Coronary artery (tissue), 2 donors: Measurements from ENCODE around the gene TCEANC2.
"Not testable (repeated sequence)": the region's sequence is repeated elsewhere in the genome, so short reads cannot be mapped to it uniquely, and the experiment has no call there.

Source experiments
- DNase-seq: peaks from one replicate; pipeline ENCODE4 v3.0.0-alpha.2; 2017; ENCODE audit warnings: low spot score
- H3K27ac ChIP-seq, 2 donors: fragments of 200-600 bp; sonication (generic); one replicate each; pipeline ENCODE4 v1.5.1; 2016 to 2019
- H3K4me3 ChIP-seq: fragments of 200-600 bp; sonication (generic); 2 replicates; pipeline ENCODE4 v1.5.1; 2016; ENCODE audit warnings: mild to moderate bottlenecking, moderate library complexity
- TF ChIP-seq, protein P1 (sequence below): fragments of 200-600 bp; sonication (generic); IDR thresholded peaks from one replicate; pipeline ENCODE4 v1.5.1; 2019; ENCODE audit warnings: antibody characterized with exemption

Gene TCEANC2

GRCh38 chr1:54016343-54017282, 36.8 kb upstream of the TCEANC2 start:
- TF ChIP-seq, protein P1, sequence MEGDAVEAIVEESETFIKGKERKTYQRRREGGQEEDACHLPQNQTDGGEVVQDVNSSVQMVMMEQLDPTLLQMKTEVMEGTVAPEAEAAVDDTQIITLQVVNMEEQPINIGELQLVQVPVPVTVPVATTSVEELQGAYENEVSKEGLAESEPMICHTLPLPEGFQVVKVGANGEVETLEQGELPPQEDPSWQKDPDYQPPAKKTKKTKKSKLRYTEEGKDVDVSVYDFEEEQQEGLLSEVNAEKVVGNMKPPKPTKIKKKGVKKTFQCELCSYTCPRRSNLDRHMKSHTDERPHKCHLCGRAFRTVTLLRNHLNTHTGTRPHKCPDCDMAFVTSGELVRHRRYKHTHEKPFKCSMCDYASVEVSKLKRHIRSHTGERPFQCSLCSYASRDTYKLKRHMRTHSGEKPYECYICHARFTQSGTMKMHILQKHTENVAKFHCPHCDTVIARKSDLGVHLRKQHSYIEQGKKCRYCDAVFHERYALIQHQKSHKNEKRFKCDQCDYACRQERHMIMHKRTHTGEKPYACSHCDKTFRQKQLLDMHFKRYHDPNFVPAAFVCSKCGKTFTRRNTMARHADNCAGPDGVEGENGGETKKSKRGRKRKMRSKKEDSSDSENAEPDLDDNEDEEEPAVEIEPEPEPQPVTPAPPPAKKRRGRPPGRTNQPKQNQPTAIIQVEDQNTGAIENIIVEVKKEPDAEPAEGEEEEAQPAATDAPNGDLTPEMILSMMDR = no peak
- H3K27ac ChIP-seq = no peak overlapping the region
- no peak for DNase-seq
- no peak overlapping the region for H3K4me3 ChIP-seq

- TF ChIP-seq, protein P1 = no peak
- Histone ChIP-seq H3K4me3 (no peak within 1 kb of the TSS), H3K27ac (no peak within 1 kb of the TSS)
- DNase-seq = no peak
Measured at GRCh38 chr1:54017979-54018378, 35.4 kb upstream of the TCEANC2 start, which contains the start of gene LDLRAD1. Gene LDLRAD1, minus strand, starts transcription at chr1:54018186. Its CDS starts 74 bp downstream, at chr1:54018112.

GRCh38 chr1:54018635-54019034, 34.8 kb upstream of the TCEANC2 start:
- no peak for DNase-seq
- TF ChIP-seq, protein P1 = no peak
- no peak overlapping the region for H3K27ac ChIP-seq
- no peak overlapping the region for H3K4me3 ChIP-seq

DNA sequence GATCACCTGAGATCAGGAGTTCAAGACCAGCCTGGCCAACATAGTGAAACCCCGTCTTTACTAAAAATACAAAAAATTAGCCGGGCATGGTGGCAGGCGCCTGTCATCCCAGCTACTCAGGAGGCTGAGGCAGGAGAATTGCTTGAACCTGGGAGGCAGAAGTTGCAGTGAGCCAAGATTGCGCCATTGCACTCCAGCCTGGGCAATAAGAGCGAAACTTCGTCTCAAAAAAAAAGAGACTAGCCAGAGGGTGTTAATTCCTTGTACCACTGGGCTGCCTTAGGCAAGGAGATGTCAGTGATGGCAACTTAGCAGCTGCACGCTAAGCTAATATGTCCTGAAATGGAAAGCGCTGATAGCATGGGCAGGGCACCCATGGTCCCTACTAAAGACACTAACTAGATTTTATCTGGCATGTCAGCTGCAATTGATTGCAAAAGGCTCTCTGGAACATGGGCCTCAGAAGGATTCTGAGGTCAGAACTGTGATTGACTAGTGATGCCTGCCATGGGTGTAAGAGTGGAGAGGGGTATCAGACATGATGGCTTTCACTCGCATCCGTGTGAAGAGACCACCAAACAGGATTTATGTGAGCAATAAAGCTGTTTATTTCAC, 33.7 kb upstream of the TCEANC2 start:
- H3K4me3 ChIP-seq, DNase-seq, H3K27ac ChIP-seq: not testable (repeated sequence)

- no peak for DNase-seq
- Histone ChIP-seq H3K27ac (no peak overlapping the region), H3K4me3 (no peak overlapping the region)
- TF ChIP-seq, protein P1 = no peak
Measured at GRCh38 chr1:54024358-54024757, 29.1 kb upstream of the TCEANC2 start.

DNA sequence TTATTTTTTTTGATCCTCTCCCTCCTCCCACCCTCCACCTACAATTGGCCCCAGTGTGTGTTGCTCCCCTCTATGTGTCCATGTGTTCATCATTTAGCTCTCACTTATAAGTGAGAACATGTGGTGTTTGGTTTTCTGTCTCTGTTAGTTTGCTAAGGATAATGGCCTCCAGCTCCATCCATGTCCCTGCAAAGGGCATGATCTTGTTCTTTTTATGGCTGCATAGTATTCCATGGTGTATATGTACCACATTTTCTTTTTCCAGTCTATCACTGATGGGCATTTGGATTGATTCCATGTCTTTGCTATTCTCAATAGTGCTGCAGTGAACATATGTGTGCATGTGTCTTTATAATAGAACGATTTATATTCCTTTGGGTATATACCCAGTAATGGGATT, 28.6 kb upstream of the TCEANC2 start:
- H3K27ac ChIP-seq, DNase-seq, H3K4me3 ChIP-seq: not testable (repeated sequence)

DNA sequence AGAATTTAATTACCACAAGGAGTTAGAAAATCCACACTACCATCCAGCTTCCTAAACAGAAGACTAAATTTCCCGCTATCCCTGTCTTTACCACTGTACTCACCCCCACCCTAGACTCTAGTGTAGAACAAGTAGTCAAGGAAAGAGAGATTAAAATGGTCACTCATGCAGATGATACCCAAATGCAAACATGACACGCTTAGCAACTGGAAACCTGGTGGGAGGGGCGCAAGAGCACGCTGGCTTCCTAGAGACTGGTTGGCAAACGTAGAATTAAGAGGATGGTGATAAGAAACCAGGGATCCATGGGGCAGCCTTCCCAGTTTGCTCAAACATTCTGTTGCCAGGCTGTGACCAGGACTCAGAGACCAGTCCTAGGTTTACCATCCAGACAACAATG, 25.6 kb upstream of the TCEANC2 start:
- DNase-seq = no peak
- TF ChIP-seq, protein P1 = no peak
- H3K4me3 ChIP-seq = no peak overlapping the region
- H3K27ac ChIP-seq = no peak overlapping the region
